GM23338 (cell line): ENCODE results near the gene EDEM1. TPM values are rescaled to one million over a fixed set of nuclear protein-coding genes. Genes with fewer than 3 reads are reported as not detected.

ENCODE experiments used
- ATAC-seq: fragments of 200-7000 bp; cut with Tn5 transposase; 3 replicates; pipeline ENCODE4 v1.9.1; 2020
- DNase-seq: peaks from one replicate; pipeline ENCODE4 v3.0.0-alpha.2; 2015; ENCODE audit warnings: low spot score
- H2AFZ ChIP-seq: fragments of 200-600 bp; sonication (generic); 2 replicates; pipeline ENCODE4 v1.8.0; 2016; ENCODE audit warnings: antibody characterized with exemption, mild to moderate bottlenecking, moderate library complexity
- H3F3A ChIP-seq: fragments of 200-600 bp; sonication (generic); replicated peaks from 2 replicates; pipeline ENCODE4 v1.8.0; 2017; ENCODE audit warnings: antibody characterized with exemption, mixed run types, low read depth
- H3K27ac ChIP-seq: fragments of 200-600 bp; sonication (generic); 2 replicates; pipeline ENCODE4 v1.6.1; 2016; ENCODE audit warnings: low read depth
- H3K27me3 ChIP-seq: fragments of 200-600 bp; sonication (generic); 2 replicates; pipeline ENCODE4 v1.8.0; 2016; ENCODE audit warnings: mild to moderate bottlenecking, mixed run types, moderate library complexity; ENCODE audit not compliant: insufficient read depth
- H3K36me3 ChIP-seq: fragments of 200-600 bp; sonication (generic); 2 replicates; pipeline ENCODE4 v1.8.0; 2016; ENCODE audit warnings: mild to moderate bottlenecking; ENCODE audit not compliant: insufficient read depth
- H3K4me1 ChIP-seq: fragments of 200-600 bp; sonication (generic); 2 replicates; pipeline ENCODE4 v1.8.0; 2016; ENCODE audit warnings: mild to moderate bottlenecking, moderate library complexity; ENCODE audit not compliant: insufficient read depth
- H3K4me2 ChIP-seq: fragments of 200-600 bp; sonication (generic); 2 replicates; pipeline ENCODE4 v1.7.1; 2017; ENCODE audit warnings: mixed run types
- H3K4me3 ChIP-seq: fragments of 200-600 bp; sonication (generic); 2 replicates; pipeline ENCODE4 v1.6.1; 2016; ENCODE audit warnings: mixed run types
- H3K79me2 ChIP-seq: fragments of 200-600 bp; sonication (generic); replicated peaks from 2 replicates; pipeline ENCODE4 v1.8.0; 2017; ENCODE audit warnings: mild to moderate bottlenecking; ENCODE audit not compliant: insufficient read depth
- H3K9me2 ChIP-seq: fragments of 200-600 bp; sonication (generic); 2 replicates; pipeline ENCODE4 v1.8.0; 2017; ENCODE audit not compliant: insufficient read depth
- H4K20me1 ChIP-seq: fragments of 200-600 bp; sonication (generic); replicated peaks from 2 replicates; pipeline ENCODE4 v1.8.0; 2017; ENCODE audit warnings: mild to moderate bottlenecking; ENCODE audit not compliant: insufficient read depth
- H3K27ac Mint-ChIP-seq: 2 replicates; pipeline ENCODE4 v1.8.0; 2020; ENCODE audit warnings: inconsistent platforms, mild to moderate bottlenecking, moderate library complexity, mixed read lengths
- H3K27me3 Mint-ChIP-seq: 3 replicates; pipeline ENCODE4 v1.8.0; 2022; ENCODE audit warnings: low read depth, mild to moderate bottlenecking, moderate library complexity, mixed read lengths, inconsistent platforms; ENCODE audit not compliant: insufficient read depth, poor library complexity
- H3K36me3 Mint-ChIP-seq: 3 replicates; pipeline ENCODE4 v1.8.0; 2021; ENCODE audit warnings: low read depth, mild to moderate bottlenecking, inconsistent platforms, moderate library complexity, mixed read lengths
- H3K4me1 Mint-ChIP-seq: 3 replicates; pipeline ENCODE4 v1.8.0; 2020; ENCODE audit warnings: mild to moderate bottlenecking, inconsistent platforms, mixed read lengths
- H3K4me3 Mint-ChIP-seq: 3 replicates; pipeline ENCODE4 v1.8.0; 2021; ENCODE audit warnings: moderate library complexity, mild to moderate bottlenecking, inconsistent platforms, mixed read lengths
- H3K9me3 Mint-ChIP-seq: 3 replicates; pipeline ENCODE4 v1.8.0; 2020; ENCODE audit warnings: moderate library complexity, mild to moderate bottlenecking, inconsistent platforms, mixed read lengths
- CREB1 ChIP-seq: fragments of 250-450 bp; sonication (Bioruptor Pico); IDR thresholded peaks from 2 replicates; pipeline ENCODE4 v1.5.0; 2020; ENCODE audit warnings: low read depth, mild to moderate bottlenecking, moderate library complexity
- CTCF ChIP-seq, 2 experiments: fragments of 200-600 bp in 1 of 2; sonication (generic) in 1 of 2; conservative IDR thresholded peaks; 2 replicates each; pipeline versions ENCODE4 v1.5.1 to v1.6.1; 2016 to 2017; ENCODE audit warnings: antibody characterized with exemption in 2 of 2, low read depth in 2 of 2, mild to moderate bottlenecking in 2 of 2, moderate library complexity in 1 of 2
- EZH2 ChIP-seq: fragments of 200-600 bp; sonication (generic); IDR thresholded peaks from one replicate; pipeline ENCODE4 v1.8.0; 2017; ENCODE audit warnings: antibody characterized with exemption, mild to moderate bottlenecking, low read depth; ENCODE audit not compliant: unreplicated experiment
- EZH2phosphoT487 ChIP-seq: fragments of 200-600 bp; sonication (generic); IDR thresholded peaks from one replicate; pipeline ENCODE4 v1.8.1; 2018; ENCODE audit warnings: antibody characterized with exemption; ENCODE audit not compliant: unreplicated experiment
- NANOG ChIP-seq: IDR thresholded peaks from 2 replicates; pipeline ENCODE4 v1.6.1; 2016; ENCODE audit warnings: antibody characterized with exemption, borderline replicate concordance
- POLR2AphosphoS5 ChIP-seq: IDR thresholded peaks from 2 replicates; pipeline ENCODE4 v1.6.1; 2016; ENCODE audit warnings: antibody characterized with exemption, low read depth
- REST ChIP-seq: IDR thresholded peaks from one replicate; pipeline ENCODE4 v1.6.1; 2018; ENCODE audit warnings: antibody characterized with exemption; ENCODE audit not compliant: unreplicated experiment
- STAT1 ChIP-seq: IDR thresholded peaks from one replicate; pipeline ENCODE4 v1.6.1; 2016; ENCODE audit warnings: antibody characterized with exemption; ENCODE audit not compliant: unreplicated experiment
- ZNF114 ChIP-seq: fragments of 250-450 bp; sonication (Bioruptor Pico); IDR thresholded peaks from 2 replicates; pipeline ENCODE4 v1.5.0; 2020; ENCODE audit warnings: mild to moderate bottlenecking, moderate library complexity
- polyA plus RNA-seq: library from polyadenylated mRNA; unstranded; fragments of >200 nt; fragmentation: Nextera tagmentation; extraction: Ambion mirVana; gene quantifications from 2 replicates; pipeline ENCODE4 v1.2.1, GENCODE V29; 2016
- total RNA-seq: library from RNA; depleted of rRNA; stranded (reverse); fragments of >200 nt; shearing (Covaris generic); gene quantifications from 2 replicates; pipeline ENCODE4 v1.2.3, GENCODE V29; 2014
- TF ChIP-seq, protein P1 (sequence below): IDR thresholded peaks from 2 replicates; pipeline ENCODE4 v1.6.1; 2016; ENCODE audit warnings: antibody characterized with exemption

Gene EDEM1
- total and polyA plus RNA-seq, 2 experiments from 2014 or later, result 2.2 to 36.7 TPM

GRCh38 chr3:5166846-5167245 is 20.7 kb upstream of the EDEM1 start:
- Mint-ChIP-seq H3K27me3 (peaks cover 1% of the 10 kb centered on the region), H3K4me3 (no peak overlapping the region), H3K4me1 (peaks cover 34% of the 10 kb centered on the region), H3K9me3 (no peaks in the 10 kb centered on the region), H3K36me3 (no peaks in the 10 kb centered on the region; the same call in 2 of the 3 replicates), H3K27ac (peak overlapping the region; percentile 83)
- Histone ChIP-seq H3K27ac (no peak overlapping the region), H3K27me3 (no peaks in the 10 kb centered on the region), H3K4me2 (no peak overlapping the region), H2AFZ (no peak overlapping the region), H3K36me3 (no peaks in the 10 kb centered on the region; the same call in 1 of the 2 replicates), H3K4me3 (no peak overlapping the region), H3K4me1 (peaks cover 11% of the 10 kb centered on the region), H4K20me1 (peaks cover 9% of the 10 kb centered on the region; the same call in 1 of the 2 replicates), H3K79me2 (peaks cover 81% of the 10 kb centered on the region), H3K9me2 (no peaks in the 10 kb centered on the region), H3F3A (no peaks in the 10 kb centered on the region)
- ATAC-seq (no peak), DNase-seq (no peak)
- TF ChIP-seq STAT1, result no peak

DNA sequence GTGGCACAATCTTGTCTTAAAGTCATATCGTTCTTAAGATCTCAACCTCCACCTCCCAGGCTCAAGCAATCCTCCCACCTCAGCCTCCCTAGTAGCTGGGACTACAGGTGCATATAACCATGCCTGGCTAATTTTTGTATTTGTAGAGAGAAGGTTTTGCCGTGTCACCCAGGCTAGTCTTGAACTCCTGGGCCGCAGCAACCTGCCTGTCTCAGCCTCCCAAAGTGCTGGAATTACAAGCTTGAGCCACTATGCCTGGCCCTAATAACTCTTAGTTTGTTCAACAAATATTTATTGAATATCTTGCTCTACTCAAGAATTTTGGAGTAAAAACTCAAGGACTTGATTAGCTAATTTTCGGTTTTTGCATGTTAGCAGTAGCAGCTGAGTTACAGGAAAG is 19.4 kb upstream of the EDEM1 start:
- H3K4me1 ChIP-seq, result peaks cover 9% of the 10 kb centered on the region
- H3K4me3 Mint-ChIP-seq, result no peak overlapping the region
- no peaks in the 10 kb centered on the region for H3F3A ChIP-seq
- peaks cover 68% of the 10 kb centered on the region for H3K79me2 ChIP-seq
- peak overlapping the region; percentile 48; the same call in 1 of the 2 replicates for H3K27ac Mint-ChIP-seq
- no peak overlapping the region for H3K27ac ChIP-seq
- H2AFZ ChIP-seq, result no peak overlapping the region
- 0 out of 2 replicates have a peak, but pooled peaks cover 5% of the 10 kb centered on the region for H4K20me1 ChIP-seq
- no peak overlapping the region for H3K4me2 ChIP-seq
- no peak for ATAC-seq
- no peaks in the 10 kb centered on the region for H3K9me3 Mint-ChIP-seq
- no peak for DNase-seq
- peaks cover 28% of the 10 kb centered on the region for H3K4me1 Mint-ChIP-seq
- no peaks in the 10 kb centered on the region for H3K9me2 ChIP-seq
- no peaks in the 10 kb centered on the region; the same call in 1 of the 2 replicates for H3K36me3 ChIP-seq
- no peak overlapping the region for H3K4me3 ChIP-seq
- peaks cover 1% of the 10 kb centered on the region for H3K27me3 Mint-ChIP-seq
- peaks cover 6% of the 10 kb centered on the region; the same call in 1 of the 3 replicates for H3K36me3 Mint-ChIP-seq
- H3K27me3 ChIP-seq, result no peaks in the 10 kb centered on the region
- TF ChIP-seq POLR2AphosphoS5 (no peak), STAT1 (no peak), CTCF (conservative IDR thresholded peaks at IDR 0.05; ENCODE audit: low read depth in 2 of 2) (no peak), EZH2 (no peak), NANOG (no peak), ZNF114 (CRISPR knock-in tag) (no peak), CREB1 (CRISPR knock-in tag) (no peak), REST (no peak), EZH2phosphoT487 (no peak)
- TF ChIP-seq, protein P1, sequence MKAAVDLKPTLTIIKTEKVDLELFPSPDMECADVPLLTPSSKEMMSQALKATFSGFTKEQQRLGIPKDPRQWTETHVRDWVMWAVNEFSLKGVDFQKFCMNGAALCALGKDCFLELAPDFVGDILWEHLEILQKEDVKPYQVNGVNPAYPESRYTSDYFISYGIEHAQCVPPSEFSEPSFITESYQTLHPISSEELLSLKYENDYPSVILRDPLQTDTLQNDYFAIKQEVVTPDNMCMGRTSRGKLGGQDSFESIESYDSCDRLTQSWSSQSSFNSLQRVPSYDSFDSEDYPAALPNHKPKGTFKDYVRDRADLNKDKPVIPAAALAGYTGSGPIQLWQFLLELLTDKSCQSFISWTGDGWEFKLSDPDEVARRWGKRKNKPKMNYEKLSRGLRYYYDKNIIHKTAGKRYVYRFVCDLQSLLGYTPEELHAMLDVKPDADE, result no peak
